Esophagus muscularis mucosa (tissue), 4 donors: Measurements from ENCODE around the gene TEAD4. TPM values are rescaled to one million over a fixed set of nuclear protein-coding genes. Genes with fewer than 3 reads are reported as not detected.

Experiments used
- DNase-seq: peaks from one replicate; pipeline ENCODE4 v3.0.0-alpha.2; 2017; ENCODE audit errors: extremely low spot score
- H3K27ac ChIP-seq, 4 donors: fragments of 200-600 bp; sonication (generic); replicated peaks in 1 of 4; 1 replicate in 3 of 4; 2 replicates in 1 of 4; pipeline ENCODE4 v1.5.1; 2016 to 2019; ENCODE audit warnings: mild to moderate bottlenecking in 1 of 4
- H3K27me3 ChIP-seq, 4 donors: fragments of 200-600 bp; sonication (generic); one replicate each; pipeline versions ENCODE4 v1.5.1 to v1.6.0; 2016 to 2019
- H3K36me3 ChIP-seq, 4 donors: fragments of 200-600 bp; sonication (generic); one replicate each; pipeline ENCODE4 v1.5.1; 2016 to 2019
- H3K4me1 ChIP-seq, 4 donors: fragments of 200-600 bp; sonication (generic); one replicate each; pipeline ENCODE4 v1.5.1; 2016 to 2019
- H3K4me3 ChIP-seq, 4 donors: fragments of 200-600 bp; sonication (generic); 1 replicate in 2 of 4; 2 replicates in 2 of 4; pipeline ENCODE4 v1.5.1; 2016 to 2019; ENCODE audit warnings: mild to moderate bottlenecking in 4 of 4, moderate library complexity in 1 of 4
- H3K9me3 ChIP-seq, 4 donors: fragments of 200-600 bp; sonication (generic); 1 replicate in 3 of 4; 2 replicates in 1 of 4; pipeline ENCODE4 v1.5.1; 2016 to 2019
- EP300 ChIP-seq: sonication (generic); formaldehyde crosslinking; IDR thresholded peaks from one replicate; pipeline ENCODE4 v1.6.1; 2017; ENCODE audit warnings: antibody characterized with exemption
- POLR2A ChIP-seq: fragments of 450-650 bp; IDR thresholded peaks from one replicate; pipeline ENCODE4 v1.6.1; 2017; ENCODE audit warnings: antibody characterized with exemption, moderate library complexity, mild to moderate bottlenecking, low read depth
- POLR2AphosphoS5 ChIP-seq, 2 donors: sonication (generic); formaldehyde crosslinking; IDR thresholded peaks; one replicate each; pipeline ENCODE4 v1.6.1; 2017; ENCODE audit warnings: antibody characterized with exemption in 2 of 2
- WGBS: methylation state at CpG from one replicate; pipeline ENCODE4 v1.1.5; 2018; 5-methylcytosine and 5-hydroxymethylcytosine counted together
- intact Hi-C: fragments of 100-400 bp; cut with DNase I; formaldehyde crosslinking; loops from one replicate; pipeline ENCODE4 v1.15.1; 2023
- total RNA-seq, 4 donors: library from RNA; depleted of rRNA; stranded (reverse); fragments of >200 nt; gene quantifications; one replicate each; pipeline versions ENCODE4 v1.1.0 to v1.2.1, GENCODE V29; 2016
- TF ChIP-seq, protein P1 (sequence below), 3 experiments: fragments of 200-600 bp in 2 of 3; fragments of 450-650 bp in 1 of 3; sonication (generic) in 2 of 3; IDR thresholded peaks; one replicate each; pipeline ENCODE4 v1.5.1; 2017 to 2019; ENCODE audit warnings: antibody characterized with exemption in 3 of 3, mild to moderate bottlenecking in 2 of 3, moderate library complexity in 1 of 3

TEAD4 gene
- total RNA-seq, 4 donors from 2014 or later: 7.5 to 42.7 (median 28.0) TPM

DNA sequence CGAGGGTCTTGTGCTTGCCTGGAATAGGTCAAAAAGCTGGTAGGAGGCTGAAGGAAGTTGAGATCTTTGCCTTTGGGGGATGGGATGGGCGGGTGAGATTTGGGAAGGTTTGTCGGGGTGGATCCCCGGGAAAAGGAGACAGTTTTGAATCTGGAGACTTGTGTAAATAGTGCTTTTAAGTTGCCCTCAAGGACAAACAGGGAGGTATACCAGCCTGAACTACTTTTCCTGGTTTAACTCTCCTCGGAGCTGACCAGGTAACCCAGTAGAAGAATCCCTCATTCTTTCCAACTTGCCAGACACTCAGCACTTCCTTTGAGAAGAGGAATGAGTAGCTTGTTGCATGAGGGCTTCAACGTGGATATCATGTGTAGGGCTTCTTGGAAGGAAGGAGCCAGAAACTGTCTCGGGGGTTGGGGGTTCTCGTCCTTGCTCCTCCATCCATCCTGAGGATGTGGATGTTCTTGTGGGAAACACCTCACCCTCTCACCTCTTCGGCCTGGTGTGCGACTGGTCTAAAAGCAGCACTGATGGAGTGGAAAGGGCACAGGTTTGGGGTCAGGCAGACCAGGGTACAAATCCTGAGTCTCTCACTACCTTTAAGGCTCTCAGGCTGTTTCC lies 1.9 kb downstream of the TEAD4 start:
- H3K36me3 ChIP-seq: no peaks in the 10 kb centered on the region
- intact Hi-C loops: no loop called here
- H3K4me1 ChIP-seq: peaks cover 28 to 52% (median 36%) of the 10 kb centered on the region in 4 donors
- TF ChIP-seq POLR2AphosphoS5 (IDR thresholded peaks at IDR 0.05): no peak
- no peak for TF ChIP-seq EP300
- TF ChIP-seq, protein P1, sequence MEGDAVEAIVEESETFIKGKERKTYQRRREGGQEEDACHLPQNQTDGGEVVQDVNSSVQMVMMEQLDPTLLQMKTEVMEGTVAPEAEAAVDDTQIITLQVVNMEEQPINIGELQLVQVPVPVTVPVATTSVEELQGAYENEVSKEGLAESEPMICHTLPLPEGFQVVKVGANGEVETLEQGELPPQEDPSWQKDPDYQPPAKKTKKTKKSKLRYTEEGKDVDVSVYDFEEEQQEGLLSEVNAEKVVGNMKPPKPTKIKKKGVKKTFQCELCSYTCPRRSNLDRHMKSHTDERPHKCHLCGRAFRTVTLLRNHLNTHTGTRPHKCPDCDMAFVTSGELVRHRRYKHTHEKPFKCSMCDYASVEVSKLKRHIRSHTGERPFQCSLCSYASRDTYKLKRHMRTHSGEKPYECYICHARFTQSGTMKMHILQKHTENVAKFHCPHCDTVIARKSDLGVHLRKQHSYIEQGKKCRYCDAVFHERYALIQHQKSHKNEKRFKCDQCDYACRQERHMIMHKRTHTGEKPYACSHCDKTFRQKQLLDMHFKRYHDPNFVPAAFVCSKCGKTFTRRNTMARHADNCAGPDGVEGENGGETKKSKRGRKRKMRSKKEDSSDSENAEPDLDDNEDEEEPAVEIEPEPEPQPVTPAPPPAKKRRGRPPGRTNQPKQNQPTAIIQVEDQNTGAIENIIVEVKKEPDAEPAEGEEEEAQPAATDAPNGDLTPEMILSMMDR (IDR thresholded peaks at IDR 0.05): no peak
- no peak for TF ChIP-seq POLR2A
- H3K4me3 ChIP-seq: peak overlapping the region; percentile 65 to 87 (median 76)
- peaks cover 0 to 16% (median 0%) of the 10 kb centered on the region in 4 donors for H3K27me3 ChIP-seq
- H3K9me3 ChIP-seq: no peaks in the 10 kb centered on the region
- 76% methylated on average over 9 of the region's 10 CpGs for WGBS
- peak overlapping the region in 3 of 4 donors; percentile 87 to 91 (median 88) for H3K27ac ChIP-seq
- no peak for DNase-seq

DNA sequence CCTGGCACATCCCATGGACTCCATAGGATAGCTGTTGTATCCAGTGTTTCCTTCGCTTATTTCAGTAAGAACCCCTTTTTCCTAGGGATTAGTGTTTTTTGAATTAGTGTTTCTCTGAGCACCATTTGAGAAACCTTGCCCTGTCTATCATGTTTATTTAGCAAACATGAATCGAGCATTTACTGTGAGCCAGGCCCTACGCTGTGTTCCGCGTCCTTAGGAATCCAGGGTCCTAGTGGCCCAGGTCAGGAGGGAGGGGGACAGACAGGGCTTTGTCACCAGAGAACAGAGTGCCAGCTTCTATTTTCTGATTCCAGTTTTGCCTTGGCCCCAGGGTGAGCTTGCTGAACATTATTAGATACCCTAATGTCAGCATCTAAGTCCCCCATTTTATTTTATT lies 2.5 kb downstream of the TEAD4 start:
- WGBS: 95% methylated on average over 5 of the region's 5 CpGs
- no peak for TF ChIP-seq EP300
- TF ChIP-seq POLR2AphosphoS5 (IDR thresholded peaks at IDR 0.05): no peak
- TF ChIP-seq, protein P1 (IDR thresholded peaks at IDR 0.05): no peak
- TF ChIP-seq POLR2A: no peak
- Histone ChIP-seq H3K27me3 (peaks cover 0 to 16% (median 0%) of the 10 kb centered on the region in 4 donors), H3K27ac (no peak overlapping the region), H3K36me3 (no peaks in the 10 kb centered on the region), H3K4me3 (no peak overlapping the region), H3K9me3 (no peaks in the 10 kb centered on the region), H3K4me1 (peaks cover 28 to 52% (median 36%) of the 10 kb centered on the region in 4 donors)
- DNase-seq: no peak
- intact Hi-C loops: no loop called here

DNA sequence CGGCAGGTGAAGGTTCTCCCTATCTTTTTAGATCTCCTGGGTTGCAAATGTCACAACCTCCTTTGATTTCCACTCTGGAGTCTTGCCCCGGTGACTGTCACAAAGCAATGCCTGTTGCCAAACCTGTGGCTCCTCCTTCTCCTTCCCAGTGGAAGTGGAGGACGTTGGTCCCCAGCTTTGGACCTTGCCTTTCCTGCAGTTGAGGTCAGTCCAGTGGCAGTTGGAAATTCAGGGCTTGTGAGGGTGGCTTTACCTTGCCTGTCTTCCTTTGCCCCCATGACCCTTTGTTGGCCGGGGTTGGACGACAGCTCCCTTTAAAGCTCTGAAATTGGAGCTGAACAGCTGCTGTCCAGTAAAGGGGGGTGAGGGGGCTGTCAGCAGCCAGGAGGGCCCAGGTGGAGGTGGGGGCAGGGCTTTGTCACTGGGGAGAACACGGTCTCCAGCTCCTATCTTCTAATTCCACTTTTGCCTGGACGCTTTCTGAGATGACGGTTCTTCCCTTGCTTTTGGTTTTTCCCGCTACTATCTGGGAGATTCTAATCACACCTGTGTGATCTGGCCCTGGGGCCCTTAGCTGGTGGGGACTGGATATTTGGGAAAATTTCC lies 4.1 kb downstream of the TEAD4 start:
- Histone ChIP-seq H3K27ac (peak overlapping the region in 3 of 4 donors; percentile 48 to 67 (median 51)), H3K9me3 (no peaks in the 10 kb centered on the region), H3K36me3 (no peaks in the 10 kb centered on the region), H3K4me3 (peak overlapping the region in 1 of 4 donors; percentile 16), H3K4me1 (peaks cover 21 to 44% (median 28%) of the 10 kb centered on the region in 4 donors), H3K27me3 (peaks cover 0 to 16% (median 0%) of the 10 kb centered on the region in 4 donors)
- no peak for DNase-seq
- no peak for TF ChIP-seq EP300
- no peak for TF ChIP-seq POLR2AphosphoS5 (IDR thresholded peaks at IDR 0.05)
- no peak for TF ChIP-seq POLR2A
- TF ChIP-seq, protein P1 (IDR thresholded peaks at IDR 0.05): no peak
- intact Hi-C loops: no loop called here
- 71% methylated on average over 9 of the region's 9 CpGs for WGBS

DNA sequence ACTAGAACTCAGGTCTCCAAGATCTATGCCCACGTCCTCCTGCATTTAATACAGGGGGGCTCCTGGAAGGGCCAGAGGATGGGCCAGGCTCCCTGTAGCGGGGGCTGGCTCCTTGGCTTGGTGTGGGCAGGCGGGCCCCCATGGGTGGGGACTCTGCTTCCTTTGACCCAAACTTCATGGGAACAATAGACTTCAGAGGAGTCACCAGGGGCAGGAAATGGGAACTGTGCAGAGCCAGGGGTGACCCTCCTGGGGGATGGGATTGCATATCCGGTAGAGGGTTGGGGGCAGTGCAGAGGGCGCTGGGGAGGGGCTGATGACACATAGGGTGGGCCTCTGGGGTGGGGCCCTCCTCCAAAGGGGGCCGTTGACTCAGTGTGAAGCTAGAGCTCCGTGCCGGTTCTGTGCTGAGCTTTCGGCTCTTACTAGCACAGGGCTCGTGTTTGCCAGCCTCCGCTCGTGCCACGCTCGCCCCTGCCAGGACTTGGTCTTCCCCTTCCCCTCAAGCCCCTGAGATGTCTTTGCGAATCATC lies 4.6 kb downstream of the TEAD4 start:
- H3K27me3 ChIP-seq: peaks cover 0 to 13% (median 0%) of the 10 kb centered on the region in 4 donors
- H3K36me3 ChIP-seq: no peaks in the 10 kb centered on the region
- WGBS: 55% methylated on average over 13 of the region's 15 CpGs
- H3K9me3 ChIP-seq: no peaks in the 10 kb centered on the region
- TF ChIP-seq POLR2AphosphoS5 (IDR thresholded peaks at IDR 0.05): no peak
- TF ChIP-seq, protein P1 (IDR thresholded peaks at IDR 0.05): no peak
- H3K4me1 ChIP-seq: peaks cover 18 to 39% (median 23%) of the 10 kb centered on the region in 4 donors
- no peak for DNase-seq
- H3K27ac ChIP-seq: peak overlapping the region in 3 of 4 donors; percentile 48 to 67 (median 51)
- H3K4me3 ChIP-seq: peak overlapping the region in 1 of 4 donors; percentile 16
- intact Hi-C loops: no loop called here
